ENCODE measurements around the gene CAMSAP3. TPM values are rescaled to one million over a fixed set of nuclear protein-coding genes. Genes with fewer than 3 reads are reported as not detected.

Gene CAMSAP3
- total and polyA plus RNA-seq, 11 donors, result 0.04 to 3.7 (median 0.72) TPM

- no peak overlapping the region for H3K27ac ChIP-seq
- H3K27me3 ChIP-seq, result peaks cover 0 to 15% (median 0%) of the 10 kb centered on the region in 9 donors
- H3K9me3 ChIP-seq, result no peaks in the 10 kb centered on the region
- H3K36me3 ChIP-seq, result peaks cover 0 to 11% (median 0%) of the 10 kb centered on the region in 9 donors
- H3K4me1 ChIP-seq, result peaks cover 0 to 19% (median 0%) of the 10 kb centered on the region in 12 donors
- 61 to 65% (median 63%) methylated on average over 14 to 15 of the region's 15 CpGs for WGBS, 4 donors
- TF ChIP-seq POLR2A (IDR thresholded peaks at IDR 0.05) (no peak), CTCF (IDR thresholded peaks at IDR 0.05) (no peak)
- ATAC-seq, result peak in 2 of 4 donors; percentile 32 to 41
- H3K4me3 ChIP-seq, result no peak overlapping the region
- intact Hi-C loops (cut with DNase I), result no loop called here
- DNase-seq, result no peak
Measured at GRCh38 chr19:7648265-7649014, 52.8 kb downstream of the CAMSAP3 start.

GRCh38 chr19:7650148-7650547, 54.5 kb downstream of the CAMSAP3 start:
- DNase-seq (no peak), ATAC-seq (no peak)
- WGBS, 4 donors, result 27 to 57% (median 37%) methylated on average over 2 of the region's 2 CpGs
- Histone ChIP-seq H3K36me3 (peaks cover 0 to 11% (median 0%) of the 10 kb centered on the region in 9 donors), H3K27ac (no peak overlapping the region), H3K4me1 (peaks cover 0 to 11% (median 0%) of the 10 kb centered on the region in 12 donors), H3K9me3 (no peaks in the 10 kb centered on the region), H3K27me3 (peaks cover 0 to 15% (median 0%) of the 10 kb centered on the region in 9 donors), H3K4me3 (no peak overlapping the region)
- TF ChIP-seq POLR2A (IDR thresholded peaks at IDR 0.05) (no peak), CTCF (IDR thresholded peaks at IDR 0.05) (no peak)
- intact Hi-C loops (cut with DNase I), result loop anchor here in 7 of 10 donors (5.0 to 10.0 kb wide), 6 partner anchors 145 to 602 kb away; partner anchors contain the start of gene MAP2K7 (in 1 of the 7)

- TF ChIP-seq CTCF (IDR thresholded peaks at IDR 0.05) (peak; percentile 96 to 99 (median 98)), POLR2A (IDR thresholded peaks at IDR 0.05) (no peak)
- intact Hi-C loops (cut with DNase I), result loop anchor here in 8 of 10 donors (1.0 to 10.0 kb wide), 9 partner anchors 27 to 600 kb away; partner anchors contain the start of genes TRAPPC5 (in 3 of the 8) and MAP2K7 (in 1 of the 8)
- peaks cover 0 to 6% (median 0%) of the 10 kb centered on the region in 9 donors for H3K27me3 ChIP-seq
- ATAC-seq (peak; percentile 58 to 88 (median 82)), DNase-seq (peak; percentile 74 to 92 (median 80))
- peaks cover 0 to 18% (median 0%) of the 10 kb centered on the region in 12 donors for H3K4me1 ChIP-seq
- H3K4me3 ChIP-seq, result peak overlapping the region in 9 of 12 donors; percentile 16 to 42 (median 25)
- peak overlapping the region in 2 of 12 donors; percentile 23 to 51 for H3K27ac ChIP-seq
- no peaks in the 10 kb centered on the region for H3K9me3 ChIP-seq
- 4 to 7% (median 5%) methylated on average over 28 of the region's 28 CpGs for WGBS, 4 donors
- H3K36me3 ChIP-seq, result peaks cover 0 to 2% (median 0%) of the 10 kb centered on the region in 9 donors
Measured at GRCh38 chr19:7652061-7652641, 56.5 kb downstream of the CAMSAP3 start.

GRCh38 chr19:7654401-7654800, 58.7 kb downstream of the CAMSAP3 start:
- intact Hi-C loops (cut with DNase I), result loop anchor here in 7 of 10 donors (5.0 to 10.0 kb wide), 6 partner anchors 140 to 598 kb away; partner anchors contain the start of gene MAP2K7 (in 1 of the 7)
- no peak for TF ChIP-seq CTCF (IDR thresholded peaks at IDR 0.05)
- TF ChIP-seq POLR2A (IDR thresholded peaks at IDR 0.05), result no peak
- no peaks in the 10 kb centered on the region for H3K36me3 ChIP-seq
- WGBS, 4 donors, result 60 to 72% (median 64%) methylated on average over 8 of the region's 8 CpGs
- no peak for ATAC-seq
- no peak overlapping the region for H3K4me3 ChIP-seq
- no peaks in the 10 kb centered on the region for H3K9me3 ChIP-seq
- no peak overlapping the region for H3K27ac ChIP-seq
- peaks cover 0 to 33% (median 0%) of the 10 kb centered on the region in 12 donors for H3K4me1 ChIP-seq
- DNase-seq, result no peak
- H3K27me3 ChIP-seq, result peaks cover 0 to 6% (median 0%) of the 10 kb centered on the region in 9 donors

All from heart left ventricle (tissue), 16 donors.